Measurements from ENCODE around the gene HOXC11. TPM values are rescaled to one million over a fixed set of nuclear protein-coding genes. Genes with fewer than 3 reads are reported as not detected.

The HOXC11 gene
- total RNA-seq, 6 experiments from 2014 or later = 0.09 to 2.2 (median 1.8) TPM

GRCh38 chr12:53930591-53931255 is 42.2 kb upstream of the HOXC11 start:
- Mint-ChIP-seq H3K9me3 (no peaks in the 10 kb centered on the region), H3K27ac (no peak overlapping the region), H3K27me3 (ENCODE audit: insufficient read depth) (peaks cover 86% of the 10 kb centered on the region), H3K4me1 (ENCODE audit: low read depth) (peaks cover 5% of the 10 kb centered on the region), H3K36me3 (ENCODE audit: low read depth) (no peaks in the 10 kb centered on the region), H3K4me3 (no peak overlapping the region)
- no peak for TF ChIP-seq CTCF (IDR thresholded peaks at IDR 0.05)
- no peak for DNase-seq

GRCh38 chr12:53931844-53932581 is 40.9 kb upstream of the HOXC11 start:
- no peak for DNase-seq
- no peak for TF ChIP-seq CTCF (IDR thresholded peaks at IDR 0.05)
- Mint-ChIP-seq H3K36me3 (ENCODE audit: low read depth) (no peaks in the 10 kb centered on the region), H3K27ac (no peak overlapping the region), H3K9me3 (no peaks in the 10 kb centered on the region), H3K4me3 (no peak overlapping the region), H3K27me3 (ENCODE audit: insufficient read depth) (peaks cover 85% of the 10 kb centered on the region), H3K4me1 (ENCODE audit: low read depth) (peaks cover 6% of the 10 kb centered on the region)

- Mint-ChIP-seq H3K9me3 (no peaks in the 10 kb centered on the region), H3K4me3 (no peak overlapping the region), H3K36me3 (ENCODE audit: low read depth) (no peaks in the 10 kb centered on the region), H3K27ac (no peak overlapping the region), H3K4me1 (ENCODE audit: low read depth) (peaks cover 6% of the 10 kb centered on the region), H3K27me3 (ENCODE audit: insufficient read depth) (peaks cover 86% of the 10 kb centered on the region)
- DNase-seq = no peak
- TF ChIP-seq CTCF (IDR thresholded peaks at IDR 0.05) = no peak
Observed at GRCh38 chr12:53932915-53933314, 40.0 kb upstream of the HOXC11 start.

- no peaks in the 10 kb centered on the region for H3K9me3 Mint-ChIP-seq
- no peaks in the 10 kb centered on the region for H3K36me3 Mint-ChIP-seq (ENCODE audit: low read depth)
- H3K27me3 Mint-ChIP-seq (ENCODE audit: insufficient read depth) = peaks cover 80% of the 10 kb centered on the region
- H3K4me1 Mint-ChIP-seq (ENCODE audit: low read depth) = peaks cover 6% of the 10 kb centered on the region
- peak overlapping the region; percentile 41 for H3K4me3 Mint-ChIP-seq
- H3K27ac Mint-ChIP-seq = no peak overlapping the region
- no peak for TF ChIP-seq CTCF (IDR thresholded peaks at IDR 0.05)
- DNase-seq = no peak
Observed at GRCh38 chr12:53935383-53936341, 37.3 kb upstream of the HOXC11 start.

- Mint-ChIP-seq H3K9me3 (no peaks in the 10 kb centered on the region), H3K4me1 (ENCODE audit: low read depth) (peaks cover 6% of the 10 kb centered on the region), H3K4me3 (no peak overlapping the region), H3K27me3 (ENCODE audit: insufficient read depth) (peaks cover 76% of the 10 kb centered on the region), H3K27ac (no peak overlapping the region), H3K36me3 (ENCODE audit: low read depth) (no peaks in the 10 kb centered on the region)
- no peak for DNase-seq
- TF ChIP-seq CTCF (IDR thresholded peaks at IDR 0.05) = no peak
Observed at GRCh38 chr12:53937099-53937498, 35.8 kb upstream of the HOXC11 start.

Data from HFFc6 (cell line).